Skeletal muscle satellite cell (primary cell): ENCODE results near the gene UTP15.

ENCODE experiments used
- H3K27me3 ChIP-seq: 2 replicates; pipeline ENCODE4 v1.7.0; 2013; ENCODE audit warnings: low read length; ENCODE audit not compliant: control insufficient read depth, insufficient read depth
- H3K36me3 ChIP-seq: 2 replicates; pipeline ENCODE4 v1.7.0; 2013; ENCODE audit warnings: mild to moderate bottlenecking, control low read depth, low read length; ENCODE audit not compliant: insufficient read depth
- H3K4me1 ChIP-seq: 2 replicates; pipeline ENCODE4 v1.7.0; 2013; ENCODE audit warnings: low read length; ENCODE audit not compliant: control insufficient read depth, insufficient read depth
- H3K4me2 ChIP-seq: 2 replicates; pipeline ENCODE4 v1.7.0; 2013; ENCODE audit warnings: mild to moderate bottlenecking, low read length
- H3K4me3 ChIP-seq: 2 replicates; pipeline ENCODE4 v1.7.0; 2013; ENCODE audit warnings: low read length
- H3K9ac ChIP-seq: 2 replicates; pipeline ENCODE4 v1.7.0; 2013; ENCODE audit warnings: mild to moderate bottlenecking, low read depth, low read length, moderate library complexity
- H3K9me3 ChIP-seq: replicated peaks from 2 replicates; pipeline ENCODE4 v1.7.0; 2013; ENCODE audit warnings: mild to moderate bottlenecking, control low read depth, low read length

The UTP15 gene

GRCh38 chr5:73582285-73583145 lies 17.0 kb downstream of the UTP15 start:
- Histone ChIP-seq H3K4me3 (no peak overlapping the region), H3K9me3 (no peaks in the 10 kb centered on the region), H3K4me1 (no peaks in the 10 kb centered on the region), H3K4me2 (no peak overlapping the region), H3K9ac (no peak overlapping the region), H3K27me3 (no peaks in the 10 kb centered on the region), H3K36me3 (peaks cover 43% of the 10 kb centered on the region)

GRCh38 chr5:73587923-73588322 lies 22.4 kb downstream of the UTP15 start:
- Histone ChIP-seq H3K4me2 (no peak overlapping the region), H3K36me3 (peaks cover 2% of the 10 kb centered on the region), H3K4me3 (no peak overlapping the region), H3K9ac (no peak overlapping the region), H3K4me1 (peaks cover 17% of the 10 kb centered on the region), H3K27me3 (no peaks in the 10 kb centered on the region), H3K9me3 (no peaks in the 10 kb centered on the region)

GRCh38 chr5:73591102-73591695 lies 25.7 kb downstream of the UTP15 start:
- H3K4me3 ChIP-seq: no peak overlapping the region
- H3K9ac ChIP-seq: no peak overlapping the region
- H3K36me3 ChIP-seq: no peaks in the 10 kb centered on the region
- H3K4me2 ChIP-seq: peak overlapping the region; percentile 24
- H3K9me3 ChIP-seq: no peaks in the 10 kb centered on the region
- H3K4me1 ChIP-seq: peaks cover 24% of the 10 kb centered on the region
- no peaks in the 10 kb centered on the region for H3K27me3 ChIP-seq

- no peaks in the 10 kb centered on the region for H3K9me3 ChIP-seq
- peaks cover 24% of the 10 kb centered on the region for H3K4me1 ChIP-seq
- H3K4me3 ChIP-seq: no peak overlapping the region
- peak overlapping the region; percentile 24 for H3K4me2 ChIP-seq
- H3K27me3 ChIP-seq: no peaks in the 10 kb centered on the region
- H3K9ac ChIP-seq: peak overlapping the region; percentile 2
- no peaks in the 10 kb centered on the region for H3K36me3 ChIP-seq
Observed at GRCh38 chr5:73591698-73592501, 26.4 kb downstream of the UTP15 start.

GRCh38 chr5:73592551-73592950 lies 27.0 kb downstream of the UTP15 start:
- Histone ChIP-seq H3K4me2 (peak overlapping the region; percentile 24), H3K4me1 (peaks cover 24% of the 10 kb centered on the region), H3K4me3 (peak overlapping the region; percentile 3), H3K27me3 (no peaks in the 10 kb centered on the region), H3K36me3 (no peaks in the 10 kb centered on the region), H3K9me3 (no peaks in the 10 kb centered on the region), H3K9ac (peak overlapping the region; percentile 36)

- Histone ChIP-seq H3K4me1 (peaks cover 18% of the 10 kb centered on the region), H3K9ac (no peak overlapping the region), H3K27me3 (no peaks in the 10 kb centered on the region), H3K9me3 (peaks cover 4% of the 10 kb centered on the region), H3K4me3 (no peak overlapping the region), H3K4me2 (no peak overlapping the region), H3K36me3 (no peaks in the 10 kb centered on the region)
Observed at GRCh38 chr5:73596705-73597328, 31.3 kb downstream of the UTP15 start.

- H3K4me1 ChIP-seq: peaks cover 8% of the 10 kb centered on the region
- no peak overlapping the region for H3K9ac ChIP-seq
- H3K27me3 ChIP-seq: no peaks in the 10 kb centered on the region
- peaks cover 7% of the 10 kb centered on the region for H3K9me3 ChIP-seq
- H3K4me3 ChIP-seq: no peak overlapping the region
- no peaks in the 10 kb centered on the region for H3K36me3 ChIP-seq
- H3K4me2 ChIP-seq: no peak overlapping the region
Observed at GRCh38 chr5:73599380-73599779, 33.8 kb downstream of the UTP15 start.

- Histone ChIP-seq H3K9ac (no peak overlapping the region), H3K27me3 (no peaks in the 10 kb centered on the region), H3K9me3 (peaks cover 7% of the 10 kb centered on the region), H3K4me3 (no peak overlapping the region), H3K4me1 (peaks cover 43% of the 10 kb centered on the region), H3K4me2 (no peak overlapping the region), H3K36me3 (no peaks in the 10 kb centered on the region)
Observed at GRCh38 chr5:73603998-73604397, 38.5 kb downstream of the UTP15 start.

- no peaks in the 10 kb centered on the region for H3K36me3 ChIP-seq
- peak overlapping the region; percentile 19 for H3K9ac ChIP-seq
- H3K4me1 ChIP-seq: peaks cover 43% of the 10 kb centered on the region
- peaks cover 7% of the 10 kb centered on the region for H3K9me3 ChIP-seq
- H3K27me3 ChIP-seq: no peaks in the 10 kb centered on the region
- no peak overlapping the region for H3K4me3 ChIP-seq
- H3K4me2 ChIP-seq: peak overlapping the region; percentile 42
Observed at GRCh38 chr5:73605223-73606087, 39.9 kb downstream of the UTP15 start.

GRCh38 chr5:73606206-73606753 lies 40.7 kb downstream of the UTP15 start:
- H3K4me2 ChIP-seq: peak overlapping the region; percentile 42
- H3K27me3 ChIP-seq: no peaks in the 10 kb centered on the region
- peak overlapping the region; percentile 38 for H3K9ac ChIP-seq
- peaks cover 43% of the 10 kb centered on the region for H3K4me1 ChIP-seq
- peaks cover 7% of the 10 kb centered on the region for H3K9me3 ChIP-seq
- no peak overlapping the region for H3K4me3 ChIP-seq
- H3K36me3 ChIP-seq: no peaks in the 10 kb centered on the region
